ENCODE measurements around the gene POLR1B.
"Not testable (repeated sequence)": the region's sequence is repeated elsewhere in the genome, so short reads cannot be mapped to it uniquely, and the experiment has no call there.

The POLR1B gene

GRCh38 chr2:112542123-112542983 is at the start of gene POLR1B:
Gene POLR1B, plus strand, starts transcription at chr2:112542465. Its CDS starts 30 bp downstream, at chr2:112542495.
- DNase-seq = peak; percentile 58

DNA sequence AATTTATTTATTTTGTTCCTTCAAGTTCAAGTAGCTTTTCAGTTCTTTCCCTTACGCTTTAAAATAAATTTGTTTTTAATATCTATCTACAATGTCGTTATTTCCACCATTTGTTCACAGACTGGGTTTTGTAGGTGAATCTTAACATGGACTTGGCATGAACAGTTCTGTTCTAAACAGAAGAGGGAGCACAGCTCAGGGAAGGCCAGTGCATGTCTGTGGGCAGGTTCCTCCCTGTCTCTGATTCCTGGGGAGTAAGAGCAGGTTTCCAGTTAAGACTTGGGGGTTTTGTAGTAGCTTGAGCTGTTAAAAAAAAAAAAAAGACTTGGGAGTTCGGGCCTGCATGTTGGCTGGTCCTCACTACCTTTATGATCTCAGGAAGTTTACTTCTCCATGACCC is 49.2 kb upstream of the POLR1B start:
- no peak for DNase-seq

- no peak for DNase-seq
Measured at GRCh38 chr2:112493858-112494648, 48.2 kb upstream of the POLR1B start.

DNA sequence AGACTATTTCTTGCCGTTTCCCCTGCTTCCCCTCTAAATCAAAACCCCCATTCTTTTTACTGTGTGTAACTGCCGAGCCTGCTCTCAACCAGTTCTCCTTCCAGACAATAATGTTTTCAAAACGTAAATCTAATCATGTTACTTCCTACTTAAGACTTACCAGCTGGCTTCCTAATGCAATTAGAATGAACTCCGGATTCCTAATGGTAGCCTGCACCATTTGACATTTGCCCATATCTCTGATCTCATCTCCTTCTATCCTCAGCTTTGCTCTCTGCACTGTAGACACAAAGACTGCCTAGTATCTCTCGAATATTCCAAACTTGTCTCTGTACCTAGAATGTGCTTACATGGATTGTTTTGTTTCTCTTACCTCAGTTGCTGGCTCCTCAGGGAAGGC is 47.4 kb upstream of the POLR1B start:
- DNase-seq = no peak

DNA sequence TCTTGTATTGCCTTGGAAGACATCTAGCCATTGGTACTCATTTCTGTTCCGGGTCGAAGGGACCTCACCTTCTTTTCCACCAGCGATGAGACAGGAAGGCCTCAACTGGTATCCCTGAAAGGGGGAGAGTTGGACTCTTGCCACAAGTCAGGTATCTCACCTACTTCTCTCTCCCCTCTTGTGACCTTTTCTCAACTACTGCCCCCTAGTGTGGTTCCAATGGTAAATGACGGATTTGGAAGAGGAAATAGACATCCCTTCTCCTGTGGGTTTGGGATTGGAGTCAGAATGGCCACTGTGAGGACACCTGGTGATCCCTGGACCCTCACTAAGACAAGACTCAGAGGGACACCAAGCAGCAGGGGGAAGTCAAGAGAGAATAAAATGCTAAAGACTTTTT is 46.4 kb upstream of the POLR1B start:
- DNase-seq = not testable (repeated sequence)

GRCh38 chr2:112500850-112501484 is 41.3 kb upstream of the POLR1B start:
- not testable (repeated sequence) for DNase-seq

DNA sequence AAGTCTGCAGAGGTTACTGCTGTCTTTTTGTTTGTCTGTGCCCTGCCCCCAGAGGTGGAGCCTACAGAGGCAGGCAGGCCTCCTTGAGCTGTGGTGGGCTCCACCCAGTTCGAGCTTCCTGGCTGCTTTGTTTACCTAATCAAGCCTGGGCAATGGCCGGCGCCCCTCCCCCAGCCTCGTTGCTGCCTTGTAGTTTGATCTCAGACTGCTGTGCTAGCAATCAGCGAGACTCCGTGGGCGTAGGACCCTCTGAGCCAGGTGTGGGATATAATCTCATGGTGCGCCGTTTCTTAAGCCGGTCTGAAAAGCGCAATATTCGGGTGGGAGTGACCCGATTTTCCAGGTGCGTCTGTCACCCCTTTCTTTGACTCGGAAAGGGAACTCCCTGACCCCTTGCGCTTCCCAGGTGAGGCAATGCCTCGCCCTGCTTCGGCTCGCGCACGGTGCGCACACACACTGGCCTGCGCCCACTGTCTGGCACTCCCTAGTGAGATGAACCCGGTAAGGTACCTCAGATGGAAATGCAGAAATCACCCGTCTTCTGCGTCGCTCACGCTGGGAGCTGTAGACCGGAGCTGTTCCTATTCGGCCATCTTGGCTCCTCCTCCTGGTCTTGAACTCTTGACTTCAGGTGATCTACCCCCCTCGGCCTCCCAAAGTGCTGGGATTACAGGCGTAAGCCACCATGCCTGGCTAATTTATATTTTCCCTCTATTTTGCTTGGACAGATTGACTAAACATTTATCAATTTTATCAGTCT is 32.8 kb upstream of the POLR1B start:
- DNase-seq = not testable (repeated sequence)

DNA sequence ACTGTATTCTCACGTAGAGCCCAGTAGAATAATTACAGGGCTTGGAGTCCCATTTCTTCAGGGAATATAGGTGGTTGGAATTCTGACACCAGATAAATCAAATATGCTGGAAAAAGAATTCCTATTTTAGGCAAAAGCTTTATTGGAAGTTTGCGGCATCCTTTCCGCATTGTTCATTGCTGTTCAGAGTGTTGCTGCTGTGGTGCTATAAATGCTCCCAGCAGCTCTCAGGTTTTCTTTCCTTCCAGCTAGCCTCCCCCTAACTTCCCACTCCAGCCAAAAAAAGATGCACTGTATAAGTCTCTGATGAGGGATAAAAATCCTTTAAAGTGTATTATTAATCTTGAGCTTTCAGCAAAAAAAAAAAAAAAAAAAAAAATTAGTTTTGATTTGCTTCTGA is 25.5 kb upstream of the POLR1B start:
- DNase-seq = no peak

DNA sequence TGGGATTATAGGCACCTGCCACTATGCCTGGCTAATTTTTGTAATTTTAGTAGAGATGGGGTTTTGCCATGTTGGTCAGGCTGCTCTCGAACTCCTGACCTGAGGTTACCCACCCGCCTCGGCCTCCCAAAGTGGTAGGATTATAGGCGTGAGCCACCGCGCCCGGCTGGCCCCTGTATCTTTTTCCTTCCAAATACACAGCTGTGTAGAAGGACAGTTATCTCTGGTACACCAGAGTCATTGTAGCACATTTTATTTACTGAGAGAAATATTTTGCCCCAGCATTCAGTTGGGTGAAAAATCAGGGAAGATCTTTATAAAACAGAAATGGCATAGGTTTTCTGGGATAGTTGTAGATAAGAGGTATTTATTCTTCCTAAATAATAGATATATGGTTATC is 23.5 kb upstream of the POLR1B start:
- DNase-seq = no peak

DNA sequence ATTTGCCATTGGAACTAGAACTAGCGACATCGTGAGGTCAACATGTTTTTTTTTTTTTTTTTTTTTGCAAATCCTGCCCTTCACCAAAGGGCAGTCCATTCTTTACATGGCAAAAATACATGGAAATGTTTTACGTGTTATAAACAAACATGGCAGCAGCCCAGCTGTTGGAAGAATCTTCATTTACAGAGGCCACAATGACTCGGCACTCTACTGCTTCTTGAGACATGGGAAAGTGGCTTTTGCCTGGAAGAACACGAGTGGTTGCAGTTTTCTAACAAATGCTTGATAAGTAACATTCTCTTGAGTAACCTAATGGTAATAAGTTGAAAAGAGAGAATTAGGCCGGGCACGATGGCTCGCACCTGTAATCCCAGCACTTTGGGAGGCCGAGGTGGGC is 22.8 kb upstream of the POLR1B start:
- DNase-seq = no peak

- DNase-seq = no peak
Measured at GRCh38 chr2:112520234-112520783, 22.0 kb upstream of the POLR1B start.

GRCh38 chr2:112523291-112523777 is 18.9 kb upstream of the POLR1B start:
- DNase-seq = no peak

GRCh38 chr2:112524276-112524675 is 18.0 kb upstream of the POLR1B start:
- not testable (repeated sequence) for DNase-seq

DNA sequence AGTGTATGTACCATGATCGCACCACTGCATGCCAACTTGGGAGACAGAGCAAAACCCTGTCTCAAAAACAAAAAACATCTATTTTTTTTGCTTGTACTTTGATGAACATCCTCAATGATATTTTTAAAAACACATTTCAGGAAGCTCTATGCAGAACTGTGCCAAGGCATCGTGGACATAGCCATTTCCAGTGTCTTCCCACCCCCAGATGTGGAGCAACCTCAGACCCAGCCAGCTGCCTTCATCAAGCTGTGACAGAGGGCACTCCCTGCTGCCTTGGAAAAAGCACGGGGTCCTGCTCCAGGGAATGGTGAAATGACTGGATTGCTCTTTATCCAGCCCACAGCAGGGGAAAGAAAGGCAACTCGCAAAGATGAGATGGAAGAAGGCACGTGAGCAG is 13.7 kb upstream of the POLR1B start:
- DNase-seq = no peak

GRCh38 chr2:112529757-112530156 is 12.5 kb upstream of the POLR1B start:
- no peak for DNase-seq

- no peak for DNase-seq
Measured at GRCh38 chr2:112530728-112531127, 11.5 kb upstream of the POLR1B start.

- no peak for DNase-seq
Measured at GRCh38 chr2:112534826-112535225, 7.4 kb upstream of the POLR1B start.

- not testable (repeated sequence) for DNase-seq
Measured at GRCh38 chr2:112536665-112537064, 5.6 kb upstream of the POLR1B start.

GRCh38 chr2:112539306-112539705 is 3.0 kb upstream of the POLR1B start:
- DNase-seq = no peak

- DNase-seq = no peak
Measured at GRCh38 chr2:112540906-112541305, 1.4 kb upstream of the POLR1B start.

DNA sequence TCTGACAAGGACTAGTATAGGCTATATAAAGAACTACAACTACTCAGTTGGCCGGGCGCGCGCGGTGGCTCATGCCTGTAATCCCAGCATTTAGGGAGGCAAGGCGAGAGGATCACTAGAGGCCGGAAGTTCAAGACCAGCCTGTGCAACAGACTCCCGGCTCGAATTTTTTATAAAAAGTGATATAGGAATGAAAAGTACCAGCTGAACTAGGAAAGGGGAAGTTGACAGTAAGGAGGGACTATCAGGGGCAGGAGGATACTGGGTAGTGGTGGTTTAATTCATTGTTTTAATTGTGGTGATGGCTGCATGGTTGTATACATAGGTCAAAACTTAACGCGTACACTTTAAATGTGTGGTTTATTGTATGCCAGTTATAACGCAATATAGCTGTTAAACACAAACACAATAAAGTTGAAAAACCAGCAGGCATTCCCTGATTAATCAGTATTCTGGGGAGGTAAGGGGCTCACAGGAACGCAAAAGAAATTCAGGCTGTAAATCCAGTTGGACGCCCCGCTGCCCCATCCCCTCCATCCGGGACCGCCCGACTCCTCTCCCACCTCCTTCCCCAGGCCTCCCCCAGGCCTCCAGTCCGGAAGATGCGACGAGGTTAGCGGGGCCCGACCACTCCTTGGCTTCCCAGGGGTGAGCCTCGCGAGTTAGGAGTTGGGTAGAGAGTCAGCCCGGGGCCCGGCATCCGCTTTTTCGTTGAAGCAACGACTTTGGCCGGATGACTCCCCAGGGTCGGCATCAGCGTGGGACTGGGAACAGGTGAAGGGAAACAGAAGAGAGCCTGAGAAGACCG is 746 bp upstream of the POLR1B start:
- peak; percentile 45 for DNase-seq
